H4 (cell line): Measurements from ENCODE around the gene SPTBN4. TPM values are rescaled to one million over a fixed set of nuclear protein-coding genes. Genes with fewer than 3 reads are reported as not detected.
A peak's percentile ranks its signal among the peaks of the same experiment; 100 is the strongest.
"Not testable (repeated sequence)": the region's sequence is repeated elsewhere in the genome, so short reads cannot be mapped to it uniquely, and the experiment has no call there.

Source experiments
- DNase-seq: peaks from one replicate; pipeline ENCODE4 v3.0.0-alpha.2; 2015; ENCODE audit warnings: low spot score
- total RNA-seq: library from RNA; depleted of rRNA; stranded (reverse); fragments of >200 nt; shearing (Covaris generic); gene quantifications from 2 replicates; pipeline ENCODE4 v1.2.3, GENCODE V29; 2014

SPTBN4 gene
- total RNA-seq, 1 experiment from 2014 or later = 0.56 TPM

GRCh38 chr19:40441719-40442253 is 25.0 kb upstream of the SPTBN4 start:
- DNase-seq = no peak

GRCh38 chr19:40442328-40443130 is 24.3 kb upstream of the SPTBN4 start:
- no peak for DNase-seq

- peak; percentile 98 for DNase-seq
These were observed 23.4 kb upstream of the SPTBN4 start for GRCh38 chr19:40443131-40443999.

DNA sequence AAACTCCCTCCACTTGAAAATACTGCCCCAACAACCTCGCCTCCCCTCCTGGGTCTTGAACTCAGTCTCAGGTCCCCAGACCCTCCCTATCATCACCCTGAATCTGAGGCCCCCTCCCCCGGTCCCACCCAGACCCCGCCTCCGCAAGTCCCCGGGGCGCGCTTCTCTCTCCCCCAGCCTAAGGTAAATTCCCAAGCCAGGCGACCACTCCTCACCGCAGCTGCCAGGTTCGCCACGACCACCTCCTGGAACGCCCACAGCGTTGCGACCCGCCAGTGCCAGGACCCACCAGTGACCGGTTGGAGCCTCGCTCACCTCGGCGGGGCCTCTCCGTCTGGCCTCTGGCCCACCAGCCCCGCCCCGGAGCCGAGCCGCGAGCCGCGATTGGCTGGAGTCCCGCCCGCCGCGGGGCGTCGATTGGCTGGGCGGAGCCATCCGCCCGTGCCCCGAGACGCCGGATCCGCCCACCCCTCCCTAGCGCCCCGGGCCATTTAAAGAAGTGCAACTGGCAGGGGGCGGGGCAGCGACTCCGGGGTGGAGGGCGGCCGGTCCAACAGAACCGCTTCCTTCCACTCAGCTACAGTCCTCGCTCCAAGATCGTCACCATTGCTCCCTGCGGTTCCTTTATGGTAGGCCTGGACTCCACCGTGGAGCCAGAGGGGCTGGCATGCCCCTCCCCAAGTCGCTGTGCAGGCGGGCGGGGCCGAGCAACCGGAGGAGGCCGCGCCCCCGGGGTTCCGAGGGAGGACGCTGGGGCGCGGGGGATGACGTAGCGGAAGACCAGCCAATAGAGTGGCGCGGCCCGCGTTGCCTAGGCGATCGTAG is 22.6 kb upstream of the SPTBN4 start, which contains the start of gene SERTAD3:
Gene SERTAD3 (minus strand): TSS at position 336 of the 825 bp plus-strand sequence. CDS start 2,255 bp downstream, outside the sequence.
- peak; percentile 88 for DNase-seq

- no peak for DNase-seq
These were observed 21.9 kb upstream of the SPTBN4 start for GRCh38 chr19:40444825-40445312.

DNA sequence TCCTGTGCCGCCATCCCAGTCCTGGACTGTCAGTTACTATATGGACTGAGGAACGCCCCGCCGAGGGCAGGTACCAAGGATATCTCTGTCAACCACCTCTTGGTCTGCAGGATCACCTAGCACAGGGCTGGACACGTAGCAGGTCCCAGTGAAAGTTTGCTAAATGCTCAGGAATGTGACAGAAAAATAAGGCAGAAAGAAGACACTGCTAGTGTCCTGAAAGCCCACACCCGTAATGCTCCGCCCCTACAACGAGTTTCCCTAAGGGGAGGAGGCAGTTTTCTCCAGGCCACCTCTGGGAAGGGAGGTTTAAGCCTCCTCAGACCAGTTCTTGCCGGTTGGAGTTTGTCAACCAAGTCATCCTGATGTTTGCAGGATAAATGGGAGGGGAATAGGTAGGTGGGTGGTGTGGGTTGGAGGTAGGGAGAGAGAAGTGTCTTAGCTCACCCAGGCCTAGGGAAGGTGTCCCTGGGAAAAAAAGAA is 21.0 kb upstream of the SPTBN4 start:
- DNase-seq = peak; percentile 33

GRCh38 chr19:40446263-40446784 is 20.5 kb upstream of the SPTBN4 start:
- no peak for DNase-seq

DNA sequence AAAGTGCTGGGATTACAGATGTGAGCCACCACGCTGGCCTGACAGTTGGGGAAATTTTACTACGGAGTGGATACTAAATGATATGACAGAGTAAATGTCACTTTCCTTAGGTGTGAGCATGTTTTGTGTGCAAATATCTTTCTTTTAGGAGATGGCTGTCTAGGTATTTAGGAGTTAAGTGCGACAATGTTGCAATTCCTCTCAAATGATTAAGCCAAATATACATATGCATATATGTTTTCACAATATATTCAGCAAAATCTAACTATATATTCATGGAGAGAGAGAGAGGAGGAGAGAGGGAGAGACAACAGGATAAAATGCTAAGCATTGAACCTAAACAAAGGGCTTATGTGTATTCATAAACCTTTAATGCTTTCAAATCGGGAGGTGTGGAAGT is 17.3 kb upstream of the SPTBN4 start:
- DNase-seq = no peak

GRCh38 chr19:40450664-40451063 is 16.1 kb upstream of the SPTBN4 start:
- DNase-seq = no peak

- DNase-seq = no peak
These were observed 14.8 kb upstream of the SPTBN4 start for GRCh38 chr19:40452016-40452415.

- DNase-seq = no peak
These were observed 13.6 kb upstream of the SPTBN4 start for GRCh38 chr19:40453151-40453735.

DNA sequence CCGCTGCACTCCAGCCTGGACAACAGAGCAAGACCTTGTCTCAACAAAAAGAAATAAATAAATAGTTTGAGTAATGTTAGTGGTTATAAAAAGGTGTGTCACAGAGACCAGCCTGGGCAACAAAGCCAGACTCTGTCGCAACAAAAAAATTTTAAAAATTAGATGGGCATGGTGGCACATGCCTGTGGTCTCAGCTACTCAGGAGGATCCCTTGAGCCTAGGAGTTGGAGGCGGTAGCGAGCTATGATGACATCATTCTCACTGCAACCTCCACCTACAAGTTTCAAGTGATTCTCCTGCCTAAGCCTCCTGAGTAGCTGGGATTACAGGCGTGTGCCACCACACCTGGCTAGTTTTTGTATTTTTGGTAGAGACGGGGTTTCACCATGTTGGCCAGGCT is 12.9 kb upstream of the SPTBN4 start:
- DNase-seq = not testable (repeated sequence)

DNA sequence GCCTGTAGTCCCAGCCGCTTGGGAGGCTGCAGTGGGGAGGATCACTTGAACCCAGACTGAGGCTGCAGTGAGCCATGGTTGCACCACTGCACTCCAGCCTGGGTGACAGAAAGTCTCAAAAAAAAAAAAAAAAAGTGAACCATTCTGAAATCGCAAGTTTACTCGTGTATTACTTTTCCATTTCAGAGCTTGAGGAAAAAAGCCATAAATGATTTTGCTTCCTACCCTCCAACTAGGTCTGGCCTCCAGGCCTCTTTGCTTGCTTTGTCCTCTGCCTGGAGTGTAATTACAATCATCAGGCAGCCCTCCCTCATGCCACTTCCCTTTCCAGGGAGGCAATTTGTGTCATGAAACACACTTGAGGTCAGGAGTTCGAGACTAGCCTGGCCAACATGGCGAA is 9.8 kb upstream of the SPTBN4 start:
- no peak for DNase-seq

DNA sequence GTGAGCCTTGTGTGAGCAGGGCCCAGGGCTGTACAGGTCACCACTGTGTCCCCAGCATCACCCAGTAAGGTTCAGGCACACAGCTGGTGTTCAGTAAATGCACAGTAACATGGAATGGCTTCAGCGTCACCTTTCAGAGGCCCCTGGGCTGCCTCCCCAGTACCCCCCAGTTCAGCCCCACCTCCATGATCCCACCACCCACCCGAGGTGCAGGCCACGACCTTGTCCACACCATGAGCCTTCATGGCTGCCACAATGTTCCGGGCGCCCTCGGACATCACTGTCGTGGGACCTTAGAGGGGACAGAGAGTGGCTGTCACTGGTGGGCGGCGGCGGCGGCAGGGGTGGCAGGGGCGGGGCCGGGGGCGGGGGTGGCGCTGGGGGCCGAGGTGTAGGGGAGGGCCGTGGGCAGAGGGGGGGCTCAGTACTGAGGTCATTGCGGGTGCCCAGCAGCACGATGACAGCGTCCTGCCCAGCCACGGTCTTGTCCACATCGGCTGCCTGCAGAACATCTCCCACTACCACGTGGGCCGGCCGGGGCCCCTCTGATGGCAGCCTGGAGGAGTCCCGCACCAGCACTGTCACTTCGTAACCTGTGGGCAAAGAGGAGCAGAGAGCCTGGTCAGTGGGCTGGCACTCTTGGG is 8.7 kb upstream of the SPTBN4 start:
- no peak for DNase-seq

DNA sequence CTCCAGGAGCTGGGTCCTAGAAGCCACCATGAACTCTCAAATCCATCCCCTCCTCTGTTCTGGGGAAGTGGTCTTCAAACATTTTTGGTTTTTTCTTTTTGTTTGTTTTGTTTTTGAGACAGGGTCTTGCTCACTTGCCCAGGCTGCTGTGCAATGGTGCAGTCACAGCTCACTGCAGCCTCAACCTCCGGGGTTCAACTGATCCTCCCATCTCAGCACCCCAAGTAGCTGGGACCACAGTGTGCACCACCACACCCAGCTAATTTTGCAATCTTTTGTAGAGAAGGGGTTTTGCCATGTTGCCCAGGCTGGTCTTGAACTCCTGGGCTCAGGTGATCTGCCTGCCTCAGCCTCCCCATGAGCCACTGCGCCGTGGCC is 8.2 kb upstream of the SPTBN4 start:
- no peak for DNase-seq

GRCh38 chr19:40460185-40460584 is 6.6 kb upstream of the SPTBN4 start:
- DNase-seq = no peak

GRCh38 chr19:40461669-40462221 is 5.1 kb upstream of the SPTBN4 start:
- no peak for DNase-seq

DNA sequence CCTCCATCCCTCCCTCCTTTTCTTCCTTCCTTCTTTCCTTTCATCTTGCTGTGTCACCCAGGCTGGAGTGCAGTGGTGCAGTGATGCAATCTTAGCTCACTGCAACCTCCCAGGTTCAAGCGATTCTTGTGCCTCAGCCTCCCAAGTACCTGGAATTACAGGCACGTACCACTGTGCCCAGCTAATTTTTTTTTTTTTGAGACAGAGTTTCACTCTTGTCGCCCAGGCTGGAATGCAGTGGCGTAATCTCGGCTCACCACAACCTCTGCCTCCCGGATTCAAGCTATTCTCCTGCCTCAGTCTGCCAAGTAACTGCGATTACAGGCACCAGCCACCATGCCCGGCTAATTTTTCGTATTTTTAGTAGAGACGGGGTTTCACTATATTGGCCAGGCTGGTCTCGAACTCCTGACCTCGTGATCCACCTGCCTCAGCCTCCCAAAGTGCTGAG is 3.2 kb upstream of the SPTBN4 start:
- DNase-seq = peak; percentile 88
